Activated T-cell treated with anti-CD3 and anti-CD28 coated beads, Interleukin-2, amount 50 U/mL, for 24 hours (primary cell): ENCODE data around the gene SLC10A2.

ENCODE experiments used
- DNase-seq: peaks from one replicate; pipeline ENCODE4 v3.0.0-alpha.2; 2020
- H3K27ac Mint-ChIP-seq: 2 replicates; pipeline ENCODE4 v1.8.0; 2020; ENCODE audit warnings: mild to moderate bottlenecking, mixed read lengths
- H3K27me3 Mint-ChIP-seq: 2 replicates; pipeline ENCODE4 v1.8.0; 2020; ENCODE audit warnings: mixed read lengths
- H3K36me3 Mint-ChIP-seq: 2 replicates; pipeline ENCODE4 v1.8.0; 2020; ENCODE audit warnings: low read depth, mixed read lengths
- H3K4me1 Mint-ChIP-seq: 2 replicates; pipeline ENCODE4 v1.8.0; 2020; ENCODE audit warnings: low read depth, mixed read lengths
- H3K4me3 Mint-ChIP-seq: 2 replicates; pipeline ENCODE4 v1.8.0; 2020; ENCODE audit warnings: mild to moderate bottlenecking, moderate library complexity, mixed read lengths
- H3K9me3 Mint-ChIP-seq: 2 replicates; pipeline ENCODE4 v1.8.0; 2020; ENCODE audit warnings: mixed read lengths

Gene SLC10A2

GRCh38 chr13:103068836-103069235, 2.6 kb upstream of the SLC10A2 start:
- Mint-ChIP-seq H3K27me3 (no peaks in the 10 kb centered on the region), H3K36me3 (no peaks in the 10 kb centered on the region), H3K9me3 (no peaks in the 10 kb centered on the region), H3K27ac (no peak overlapping the region), H3K4me1 (no peaks in the 10 kb centered on the region), H3K4me3 (no peak overlapping the region)
- DNase-seq, result no peak

GRCh38 chr13:103067751-103068555, 1.7 kb upstream of the SLC10A2 start:
- no peak overlapping the region for H3K27ac Mint-ChIP-seq
- no peaks in the 10 kb centered on the region for H3K36me3 Mint-ChIP-seq
- H3K4me3 Mint-ChIP-seq, result no peak overlapping the region
- H3K4me1 Mint-ChIP-seq, result no peaks in the 10 kb centered on the region
- no peaks in the 10 kb centered on the region for H3K27me3 Mint-ChIP-seq
- no peaks in the 10 kb centered on the region for H3K9me3 Mint-ChIP-seq
- no peak for DNase-seq

- no peaks in the 10 kb centered on the region for H3K27me3 Mint-ChIP-seq
These were observed 646 bp upstream of the SLC10A2 start for GRCh38 chr13:103066781-103067345.

GRCh38 chr13:103063376-103063775, 2.8 kb downstream of the SLC10A2 start:
- Mint-ChIP-seq H3K4me1 (no peaks in the 10 kb centered on the region), H3K4me3 (no peak overlapping the region), H3K27ac (no peak overlapping the region), H3K9me3 (peaks cover 7% of the 10 kb centered on the region), H3K36me3 (no peaks in the 10 kb centered on the region), H3K27me3 (no peaks in the 10 kb centered on the region)
- DNase-seq, result no peak

More at GRCh38 chr13:103066781-103067345, 646 bp upstream of the SLC10A2 start:
- no peaks in the 10 kb centered on the region for H3K4me1 Mint-ChIP-seq
- H3K36me3 Mint-ChIP-seq, result no peaks in the 10 kb centered on the region
- no peaks in the 10 kb centered on the region for H3K9me3 Mint-ChIP-seq
- no peak for DNase-seq
- H3K4me3 Mint-ChIP-seq, result no peak overlapping the region
- H3K27ac Mint-ChIP-seq, result no peak overlapping the region

- no peaks in the 10 kb centered on the region for H3K4me1 Mint-ChIP-seq
- H3K27ac Mint-ChIP-seq, result no peak overlapping the region
- no peak overlapping the region for H3K4me3 Mint-ChIP-seq
- DNase-seq, result no peak
- no peaks in the 10 kb centered on the region for H3K36me3 Mint-ChIP-seq
- H3K27me3 Mint-ChIP-seq, result no peaks in the 10 kb centered on the region
- peaks cover 14% of the 10 kb centered on the region for H3K9me3 Mint-ChIP-seq
These were observed 4.1 kb downstream of the SLC10A2 start for GRCh38 chr13:103062079-103062478.

- Mint-ChIP-seq H3K9me3 (peaks cover 31% of the 10 kb centered on the region), H3K4me1 (no peaks in the 10 kb centered on the region), H3K27ac (no peak overlapping the region), H3K36me3 (no peaks in the 10 kb centered on the region), H3K4me3 (no peak overlapping the region), H3K27me3 (no peaks in the 10 kb centered on the region)
- DNase-seq, result no peak
These were observed 10.2 kb downstream of the SLC10A2 start for GRCh38 chr13:103056008-103056407.

GRCh38 chr13:103055166-103055565, 11.1 kb downstream of the SLC10A2 start:
- H3K27ac Mint-ChIP-seq, result no peak overlapping the region
- no peak overlapping the region for H3K4me3 Mint-ChIP-seq
- no peaks in the 10 kb centered on the region for H3K36me3 Mint-ChIP-seq
- DNase-seq, result no peak
- peaks cover 31% of the 10 kb centered on the region for H3K9me3 Mint-ChIP-seq
- H3K27me3 Mint-ChIP-seq, result no peaks in the 10 kb centered on the region
- H3K4me1 Mint-ChIP-seq, result no peaks in the 10 kb centered on the region

- H3K9me3 Mint-ChIP-seq, result no peaks in the 10 kb centered on the region
- no peak for DNase-seq
- no peak overlapping the region for H3K27ac Mint-ChIP-seq
- H3K36me3 Mint-ChIP-seq, result no peaks in the 10 kb centered on the region
- no peaks in the 10 kb centered on the region for H3K27me3 Mint-ChIP-seq
- no peak overlapping the region for H3K4me3 Mint-ChIP-seq
- no peaks in the 10 kb centered on the region for H3K4me1 Mint-ChIP-seq
These were observed 19.5 kb downstream of the SLC10A2 start for GRCh38 chr13:103046676-103047075.

- no peak for DNase-seq
- Mint-ChIP-seq H3K36me3 (no peaks in the 10 kb centered on the region), H3K27ac (no peak overlapping the region), H3K27me3 (no peaks in the 10 kb centered on the region), H3K4me1 (no peaks in the 10 kb centered on the region), H3K4me3 (no peak overlapping the region), H3K9me3 (no peaks in the 10 kb centered on the region)
These were observed 22.2 kb downstream of the SLC10A2 start for GRCh38 chr13:103044056-103044455.

GRCh38 chr13:103040006-103040405, 26.2 kb downstream of the SLC10A2 start:
- no peak for DNase-seq
- Mint-ChIP-seq H3K27ac (no peak overlapping the region), H3K9me3 (no peaks in the 10 kb centered on the region), H3K27me3 (no peaks in the 10 kb centered on the region), H3K4me3 (no peak overlapping the region), H3K4me1 (no peaks in the 10 kb centered on the region), H3K36me3 (no peaks in the 10 kb centered on the region)

- Mint-ChIP-seq H3K27me3 (no peaks in the 10 kb centered on the region), H3K4me1 (no peaks in the 10 kb centered on the region), H3K4me3 (no peak overlapping the region), H3K27ac (no peak overlapping the region), H3K36me3 (no peaks in the 10 kb centered on the region), H3K9me3 (no peaks in the 10 kb centered on the region)
- DNase-seq, result no peak
These were observed 27.0 kb downstream of the SLC10A2 start for GRCh38 chr13:103039183-103039582.

- H3K4me1 Mint-ChIP-seq, result no peaks in the 10 kb centered on the region
- H3K27me3 Mint-ChIP-seq, result no peaks in the 10 kb centered on the region
- H3K9me3 Mint-ChIP-seq, result no peaks in the 10 kb centered on the region
- no peak overlapping the region for H3K27ac Mint-ChIP-seq
- no peaks in the 10 kb centered on the region for H3K36me3 Mint-ChIP-seq
- DNase-seq, result no peak
- H3K4me3 Mint-ChIP-seq, result no peak overlapping the region
These were observed 29.9 kb downstream of the SLC10A2 start for GRCh38 chr13:103036268-103036667.

GRCh38 chr13:103033999-103034398, 32.2 kb downstream of the SLC10A2 start:
- no peaks in the 10 kb centered on the region for H3K4me1 Mint-ChIP-seq
- no peak for DNase-seq
- H3K27me3 Mint-ChIP-seq, result no peaks in the 10 kb centered on the region

GRCh38 chr13:103031332-103031873, 34.8 kb downstream of the SLC10A2 start:
- Mint-ChIP-seq H3K36me3 (no peaks in the 10 kb centered on the region), H3K9me3 (peaks cover 7% of the 10 kb centered on the region), H3K27me3 (no peaks in the 10 kb centered on the region), H3K4me3 (no peak overlapping the region), H3K27ac (no peak overlapping the region), H3K4me1 (no peaks in the 10 kb centered on the region)
- DNase-seq, result no peak

More at GRCh38 chr13:103033999-103034398, 32.2 kb downstream of the SLC10A2 start:
- H3K9me3 Mint-ChIP-seq, result no peaks in the 10 kb centered on the region
- no peaks in the 10 kb centered on the region for H3K36me3 Mint-ChIP-seq
- no peak overlapping the region for H3K27ac Mint-ChIP-seq
- H3K4me3 Mint-ChIP-seq, result no peak overlapping the region

- no peaks in the 10 kb centered on the region for H3K27me3 Mint-ChIP-seq
These were observed 35.4 kb downstream of the SLC10A2 start for GRCh38 chr13:103030776-103031175.

More at GRCh38 chr13:103030776-103031175, 35.4 kb downstream of the SLC10A2 start:
- Mint-ChIP-seq H3K9me3 (peaks cover 9% of the 10 kb centered on the region), H3K4me1 (no peaks in the 10 kb centered on the region), H3K27ac (no peak overlapping the region), H3K36me3 (no peaks in the 10 kb centered on the region), H3K4me3 (no peak overlapping the region)
- no peak for DNase-seq
